DMS79 (cell line): ENCODE results near the gene VWA5B2.
"Not testable (repeated sequence)": the region's sequence is repeated elsewhere in the genome, so short reads cannot be mapped to it uniquely, and the experiment has no call there.

Experiments used
- DNase-seq: peaks from one replicate; lab custom pipeline; 2025; lab: John Stamatoyannopoulos, UW

Gene VWA5B2

DNA sequence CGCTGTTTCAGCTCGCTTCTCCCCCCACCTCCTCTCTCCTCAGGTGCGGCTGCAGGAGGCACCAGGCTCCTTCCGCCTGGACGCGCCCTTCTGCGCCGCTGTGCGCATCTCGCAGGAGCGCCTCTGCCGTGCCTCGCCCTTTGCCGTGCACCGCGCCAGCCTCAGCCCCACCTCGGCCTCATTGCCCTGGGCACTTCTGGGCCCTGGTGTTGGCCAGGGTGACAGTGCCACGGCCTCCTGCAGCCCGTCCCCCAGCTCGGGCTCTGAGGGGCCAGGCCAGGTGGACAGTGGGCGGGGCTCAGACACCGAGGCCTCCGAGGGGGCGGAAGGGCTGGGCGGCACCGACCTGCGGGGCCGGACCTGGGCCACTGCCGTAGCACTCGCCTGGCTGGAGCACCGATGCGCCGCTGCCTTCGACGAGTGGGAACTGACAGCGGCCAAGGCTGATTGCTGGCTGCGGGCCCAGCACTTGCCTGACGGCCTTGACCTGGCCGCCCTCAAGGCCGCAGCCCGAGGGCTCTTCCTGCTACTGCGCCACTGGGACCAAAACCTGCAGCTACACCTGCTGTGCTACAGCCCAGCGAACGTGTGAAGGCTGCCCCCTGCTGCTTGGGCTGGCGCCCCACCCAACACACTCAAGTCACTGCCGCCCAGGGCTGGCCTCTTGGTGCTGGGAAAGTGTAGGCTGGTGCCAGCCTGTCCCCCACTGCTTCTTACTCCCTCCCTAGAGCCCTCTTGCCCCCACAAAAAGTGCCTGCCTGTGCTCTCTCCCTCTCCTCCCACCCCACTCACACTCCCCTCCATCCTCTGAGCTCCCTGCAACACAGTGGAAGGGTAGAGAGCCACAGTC lies 12.3 kb downstream of the VWA5B2 start:
- peak; percentile 57 for DNase-seq

DNA sequence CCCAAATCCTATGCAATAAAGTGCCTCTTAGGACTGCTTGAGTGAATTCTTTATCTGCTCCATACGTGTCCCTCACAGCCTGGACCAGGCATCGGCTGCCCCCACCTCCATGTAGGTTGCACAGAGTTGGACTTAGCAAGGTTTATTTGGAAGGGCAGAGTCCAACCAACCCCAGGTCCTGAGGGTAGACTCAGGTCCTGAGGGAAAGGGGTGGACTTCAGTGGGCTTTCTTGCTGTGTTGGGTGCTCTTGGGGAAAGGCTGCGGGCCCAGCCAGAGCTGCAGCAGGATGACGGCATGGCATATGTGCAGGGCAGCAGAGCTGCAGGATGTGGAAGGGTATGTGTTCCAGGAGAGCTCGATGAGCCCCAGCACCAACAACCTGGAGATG lies 12.9 kb downstream of the VWA5B2 start:
- no peak for DNase-seq

DNA sequence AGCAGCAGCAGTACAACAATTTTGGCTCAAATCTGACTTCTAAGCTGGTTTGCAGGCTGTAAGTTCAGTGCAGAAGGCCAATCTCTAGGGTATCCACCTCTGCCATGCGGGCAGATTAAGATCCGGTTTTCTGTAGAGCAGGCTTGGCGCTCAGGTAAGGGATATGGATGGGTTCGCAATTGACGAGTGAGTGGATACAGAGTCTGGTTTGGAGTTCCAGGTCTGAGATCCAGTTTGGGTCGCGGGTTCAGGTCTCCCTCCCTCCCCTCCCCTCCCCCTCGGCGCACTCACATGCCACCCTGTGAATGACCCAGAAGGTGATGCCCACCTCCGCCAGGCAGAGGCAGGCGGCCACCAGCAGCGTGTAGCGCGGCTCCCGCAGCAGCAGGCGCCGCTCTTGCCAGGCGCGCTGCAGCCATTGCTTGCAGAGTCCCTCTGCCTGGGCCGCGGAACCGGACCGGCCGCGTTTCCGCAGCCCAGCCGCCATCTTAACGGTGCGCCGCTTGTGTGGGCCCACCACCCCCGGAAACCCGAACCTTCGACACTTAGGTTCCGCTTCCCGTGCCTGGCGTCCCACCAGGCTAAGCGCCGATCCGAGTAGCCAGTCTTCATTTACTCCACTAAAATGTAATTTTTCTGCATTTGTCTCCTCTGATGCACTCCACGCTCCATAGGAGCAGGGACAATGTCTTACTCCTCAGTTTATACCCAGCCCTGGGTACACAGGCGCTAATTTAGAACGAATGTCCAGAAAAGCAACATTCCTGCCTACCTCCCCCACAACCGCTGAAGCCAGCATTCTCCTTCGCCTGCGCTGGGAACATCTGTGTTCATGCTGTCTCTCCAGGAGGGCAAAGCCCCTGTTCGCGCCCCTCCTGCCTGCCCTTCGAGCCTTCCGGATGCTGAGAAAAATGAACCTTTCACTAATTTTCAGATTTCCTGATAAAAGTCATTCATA lies 19.3 kb downstream of the VWA5B2 start, which contains the start of gene ALG3:
ALG3 (minus strand) TSS at position 509 of the 958 bp plus-strand sequence; CDS start at position 487, 22 bp downstream.
- DNase-seq, result peak; percentile 34

GRCh38 chr3:184249412-184250166 lies 20.2 kb downstream of the VWA5B2 start, which contains the start of gene EEF1AKMT4:
EEF1AKMT4 (plus strand) TSS chr3:184249672; CDS start chr3:184249695, 23 bp downstream.
- peak; percentile 95 for DNase-seq

DNA sequence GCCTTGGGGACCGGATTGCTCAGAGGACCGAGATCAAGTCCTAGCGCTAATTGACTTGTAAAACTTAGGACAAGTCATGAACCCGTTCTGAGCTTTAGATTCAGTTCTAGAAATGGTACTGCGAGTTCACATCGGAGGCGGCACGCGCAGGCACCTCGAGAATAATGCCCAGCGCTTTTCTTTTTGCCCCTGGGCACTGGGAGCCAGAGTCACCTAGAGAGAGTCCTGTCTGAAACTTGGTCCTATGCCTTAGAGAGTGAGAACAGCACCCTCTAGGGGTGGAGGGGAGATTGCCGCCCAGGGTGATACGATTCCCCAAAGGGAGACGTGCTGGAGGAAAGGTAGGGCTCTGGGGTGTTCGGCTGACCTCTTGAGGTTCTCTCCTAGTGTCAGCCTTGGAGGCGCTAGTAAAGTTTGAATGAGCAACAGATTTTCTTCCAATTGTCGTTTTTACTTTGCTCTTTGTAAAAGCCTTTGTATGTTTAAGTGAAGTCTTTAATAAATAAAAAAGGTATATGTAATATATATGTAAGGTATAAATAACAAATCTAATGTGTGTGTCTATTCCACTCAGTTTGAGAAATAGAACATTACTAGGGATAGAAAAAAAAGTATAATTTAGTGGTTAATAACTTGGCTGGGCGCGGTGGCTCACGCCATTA lies 20.9 kb downstream of the VWA5B2 start:
- peak; percentile 83 for DNase-seq

DNA sequence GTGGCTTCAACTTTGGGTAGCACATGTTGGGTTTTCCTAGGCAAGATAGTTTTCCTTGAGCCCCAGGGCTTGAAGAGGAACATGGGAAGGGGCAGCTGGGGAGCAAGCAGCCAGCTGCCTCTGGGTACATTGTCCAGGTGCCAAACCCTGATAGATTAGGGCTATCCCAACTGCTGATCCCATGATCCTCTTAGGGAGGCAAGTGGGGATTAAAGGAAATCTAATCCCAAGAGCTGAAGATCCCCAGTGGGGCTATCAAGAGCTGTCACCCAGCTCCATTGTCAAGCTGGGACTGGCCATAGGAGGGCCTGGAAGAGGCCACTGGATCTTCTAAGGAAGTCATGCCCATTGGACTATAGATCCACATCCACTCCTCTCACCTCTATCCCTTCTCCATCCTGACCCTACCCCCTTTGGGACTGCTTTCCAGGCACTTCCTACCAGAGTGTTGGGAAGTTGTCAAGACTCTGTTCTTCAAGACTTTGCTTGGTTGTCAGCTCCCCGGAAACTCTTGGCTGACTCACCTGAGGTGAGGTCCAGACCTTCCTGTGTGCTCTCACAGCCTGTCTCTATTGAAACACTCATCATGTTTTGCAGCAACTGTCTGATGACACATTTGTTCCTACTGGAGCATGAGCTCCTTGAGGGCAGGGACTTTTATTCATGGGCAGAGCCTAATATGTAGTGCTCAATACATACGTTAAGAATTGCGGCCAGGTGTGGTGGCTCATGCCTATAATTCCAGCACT lies 26.1 kb downstream of the VWA5B2 start:
- no peak for DNase-seq

DNA sequence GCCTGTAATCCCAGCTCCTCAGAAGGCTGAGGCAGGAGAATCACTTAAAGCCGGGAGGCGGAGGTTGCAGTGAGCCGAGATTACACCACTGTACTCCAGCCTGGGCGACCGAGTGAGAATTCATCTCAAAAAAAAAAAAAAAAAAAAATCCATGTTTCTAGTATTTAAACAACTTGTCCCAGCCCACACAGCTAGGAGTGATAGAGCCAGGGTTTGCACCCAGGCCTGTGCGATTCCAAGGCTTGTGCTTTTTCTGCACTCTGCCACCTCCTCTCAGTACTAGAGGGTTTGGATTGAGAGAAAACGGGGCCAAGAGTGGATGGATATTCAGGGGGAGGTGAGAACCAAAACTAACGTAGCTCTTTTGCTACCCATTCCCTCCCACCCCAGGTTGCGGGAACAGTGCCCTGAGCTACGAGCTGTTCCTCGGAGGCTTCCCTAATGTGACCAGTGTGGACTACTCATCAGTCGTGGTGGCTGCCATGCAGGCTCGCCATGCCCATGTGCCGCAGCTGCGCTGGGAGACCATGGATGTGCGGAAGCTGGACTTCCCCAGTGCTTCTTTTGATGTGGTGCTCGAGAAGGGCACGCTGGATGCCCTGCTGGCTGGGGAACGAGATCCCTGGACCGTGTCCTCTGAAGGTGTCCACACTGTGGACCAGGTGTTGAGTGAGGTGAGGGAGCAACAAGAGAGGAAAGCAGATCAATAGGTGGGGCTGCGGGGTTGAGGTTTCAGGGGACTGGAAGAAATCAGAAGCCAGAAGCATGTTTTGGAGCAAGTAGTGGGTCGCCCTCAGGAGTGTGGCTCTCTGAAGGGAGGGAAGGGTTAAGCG lies 27.9 kb downstream of the VWA5B2 start:
- no peak for DNase-seq

GRCh38 chr3:184258926-184259325 lies 29.5 kb downstream of the VWA5B2 start:
- no peak for DNase-seq

GRCh38 chr3:184259396-184259877 lies 30.1 kb downstream of the VWA5B2 start:
- DNase-seq, result no peak

DNA sequence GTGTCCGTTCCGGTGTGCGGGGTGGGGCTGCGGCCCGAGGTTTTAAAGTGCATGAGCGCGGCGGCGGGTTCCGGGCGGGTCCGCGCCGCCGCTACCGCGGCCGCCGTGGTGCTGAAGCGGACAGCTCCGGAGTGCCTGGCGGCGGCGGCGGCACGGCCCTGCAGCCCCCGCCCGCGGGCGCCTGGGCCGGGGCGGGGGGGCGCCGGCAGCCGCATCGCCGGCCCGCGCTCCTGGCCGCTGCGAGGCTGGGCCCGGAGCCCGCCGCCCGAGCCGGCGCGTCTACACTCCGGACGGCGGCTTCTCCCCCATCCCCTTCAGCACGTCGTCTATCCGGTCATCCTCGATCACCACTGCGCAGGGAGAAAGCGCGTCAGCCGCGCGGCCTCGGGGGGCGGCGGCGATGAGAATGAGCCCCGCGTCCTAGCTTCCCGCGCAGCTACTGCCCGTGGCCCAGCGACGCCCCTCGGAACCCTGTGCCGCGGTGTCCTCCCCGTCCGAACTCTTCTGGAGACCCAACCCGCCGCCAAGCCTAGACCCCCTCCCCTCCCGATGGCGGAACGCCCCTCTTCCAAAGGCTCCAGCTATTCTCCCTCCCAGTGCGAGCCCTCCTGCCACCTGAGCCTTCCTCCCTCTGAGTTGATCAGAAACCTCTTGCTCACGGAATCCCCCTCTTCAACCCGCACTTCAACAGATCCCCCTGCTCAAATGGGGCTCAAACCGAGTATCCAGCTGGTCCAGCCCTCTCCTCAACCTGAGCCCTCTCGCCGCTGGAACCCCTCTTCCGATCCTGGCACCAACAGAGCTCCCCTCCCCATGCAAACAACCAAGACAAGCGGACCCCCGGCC lies 30.7 kb downstream of the VWA5B2 start:
- no peak for DNase-seq

DNA sequence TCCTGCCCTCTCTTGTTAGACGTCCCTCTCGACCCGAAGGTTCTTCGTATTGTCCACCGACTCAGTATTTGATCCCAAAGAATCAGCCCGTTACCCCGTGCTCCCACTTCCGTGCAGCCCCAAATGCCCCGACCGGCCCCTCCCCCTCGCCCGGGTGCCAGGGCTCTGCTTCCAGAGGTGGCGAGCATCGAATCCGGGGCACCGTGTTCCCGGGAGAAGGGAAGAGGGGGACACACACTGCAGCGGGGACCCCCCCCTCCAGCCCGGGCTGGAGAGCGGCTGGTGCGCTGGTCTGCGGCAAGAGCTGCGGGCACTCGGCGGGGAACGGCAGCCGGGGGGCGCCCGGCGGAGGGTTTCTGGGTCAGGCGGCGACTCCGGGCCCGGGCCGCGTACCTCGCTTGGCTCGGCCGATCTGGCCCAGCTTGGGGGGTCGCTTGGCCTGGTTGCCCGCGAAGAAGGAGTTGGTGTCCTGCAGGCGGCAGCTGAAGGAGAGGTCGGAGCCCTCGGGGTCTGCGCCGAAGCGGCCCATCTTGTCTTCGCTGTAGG lies 31.4 kb downstream of the VWA5B2 start:
- DNase-seq, result no peak

DNA sequence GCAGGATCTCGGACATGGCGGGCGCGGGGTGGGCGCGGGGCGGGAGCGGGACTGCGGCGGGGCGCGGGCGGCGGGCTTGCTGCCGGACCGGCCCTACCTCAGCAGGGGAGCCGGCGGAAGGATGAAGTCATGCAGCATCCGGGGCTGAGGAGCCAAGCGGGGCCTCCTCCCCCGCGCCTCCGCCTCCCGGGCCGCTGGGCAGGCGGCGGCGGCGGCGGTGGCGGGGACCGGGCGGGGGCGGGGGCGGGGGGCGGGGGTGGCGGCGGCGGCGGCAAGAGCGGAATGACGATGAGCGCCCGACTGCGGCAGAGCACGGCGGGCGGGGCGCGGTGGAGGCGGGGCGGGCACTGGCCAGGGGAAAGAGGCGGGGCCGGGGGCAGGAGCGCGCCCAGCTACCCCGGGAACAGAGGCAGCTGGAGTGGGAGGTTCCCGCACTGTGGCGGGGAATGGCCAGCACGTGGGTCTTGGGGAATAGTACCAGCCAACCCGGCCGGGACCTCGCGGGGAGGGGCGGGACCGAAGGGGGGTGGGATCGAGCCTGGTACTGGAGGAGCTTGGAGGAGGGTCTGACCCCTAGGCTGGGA lies 32.0 kb downstream of the VWA5B2 start, which contains the start of gene CAMK2N2:
CAMK2N2 (minus strand) TSS at position 284 of the 584 bp plus-strand sequence; CDS start at position 16, 268 bp downstream.
- DNase-seq, result peak; percentile 84

GRCh38 chr3:184261854-184262763 lies 32.7 kb downstream of the VWA5B2 start:
- DNase-seq, result peak; percentile 71

DNA sequence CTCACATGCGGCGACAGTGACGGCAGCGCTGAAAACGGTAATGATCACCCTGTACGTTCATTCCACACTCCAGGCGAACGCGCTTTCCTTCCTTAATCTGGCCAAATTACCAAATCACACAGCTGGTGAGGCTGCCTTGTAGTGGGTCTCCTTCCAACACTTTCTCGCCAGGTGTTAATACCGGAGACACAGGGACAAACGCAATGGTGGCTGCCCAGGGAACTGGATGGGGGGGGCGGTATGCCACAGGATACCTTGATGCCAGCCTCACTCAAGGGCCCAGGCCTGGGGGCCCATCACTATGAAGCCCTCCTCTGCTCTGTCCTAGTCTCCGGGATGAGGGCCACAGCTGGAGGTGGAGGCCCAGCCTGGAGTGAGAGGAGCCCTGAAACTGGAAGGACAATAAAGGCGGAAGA lies 33.4 kb downstream of the VWA5B2 start:
- no peak for DNase-seq

DNA sequence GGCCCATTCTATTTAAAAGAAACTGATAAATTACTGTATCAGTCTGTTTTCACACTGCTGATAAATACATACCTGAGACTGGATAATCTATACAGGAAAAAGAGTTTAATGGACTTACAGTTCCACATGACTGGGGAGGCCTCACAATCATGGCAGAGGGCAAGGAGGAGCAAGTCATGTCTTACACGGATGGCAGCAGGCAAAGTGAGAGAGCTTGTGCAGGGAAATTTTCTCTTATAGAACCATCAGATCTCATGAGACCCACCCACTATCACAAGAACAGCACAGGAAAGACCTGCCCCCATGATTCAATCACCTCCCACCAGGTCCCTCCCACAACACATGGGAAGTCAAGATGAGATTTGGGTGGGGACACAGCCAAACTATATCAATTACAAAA lies 37.9 kb downstream of the VWA5B2 start:
- not testable (repeated sequence) for DNase-seq

DNA sequence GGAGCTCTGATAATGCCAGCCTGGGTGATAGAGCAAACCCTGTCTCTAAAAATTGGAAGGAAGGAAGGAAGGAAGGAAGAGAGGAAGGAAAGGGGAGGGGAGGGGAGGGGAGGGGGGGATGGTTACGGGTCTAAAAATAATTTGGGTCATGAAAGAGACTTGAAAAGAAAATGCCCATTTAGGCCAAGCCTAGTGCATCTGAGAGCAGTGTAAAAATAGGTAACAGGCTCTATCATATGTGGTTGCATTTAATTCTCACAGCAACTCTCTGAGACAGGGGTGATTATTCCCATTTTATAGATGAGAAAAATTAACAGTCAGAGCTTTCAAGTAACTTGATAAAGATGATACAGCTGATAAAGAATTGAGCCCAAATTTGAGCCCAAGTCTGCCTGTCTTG lies 42.9 kb downstream of the VWA5B2 start:
- no peak for DNase-seq

GRCh38 chr3:184275381-184275701 lies 46.0 kb downstream of the VWA5B2 start:
- no peak for DNase-seq
